NB4 (cell line): ENCODE results near the gene LIME1.

Experiments
- DNase-seq: peaks from one replicate; pipeline ENCODE4 v3.0.0; 2010; ENCODE audit warnings: low read depth
- H3K4me3 ChIP-seq: one replicate; pipeline ENCODE4 v1.5.1; 2011; ENCODE audit warnings: mild to moderate bottlenecking, low read depth, low read length, moderate library complexity
- CTCF ChIP-seq: IDR thresholded peaks from one replicate; pipeline ENCODE4 v1.5.1; 2012; ENCODE audit warnings: low read depth, low read length
- MAX ChIP-seq: IDR thresholded peaks from 2 replicates; pipeline ENCODE4 v1.6.1; 2011; ENCODE audit warnings: low read depth, low read length
- MYC ChIP-seq: IDR thresholded peaks from 2 replicates; pipeline ENCODE4 v1.6.1; 2011; ENCODE audit warnings: low read depth, low read length
- POLR2A ChIP-seq: IDR thresholded peaks from 2 replicates; pipeline ENCODE4 v1.6.1; 2011; ENCODE audit warnings: mild to moderate bottlenecking; ENCODE audit not compliant: insufficient read length; ENCODE audit errors: extremely low read depth

LIME1 gene

GRCh38 chr20:63758152-63758551, 21.7 kb downstream of the LIME1 start:
- DNase-seq = no peak
- H3K4me3 ChIP-seq = no peak overlapping the region
- TF ChIP-seq POLR2A (no peak), CTCF (no peak), MAX (no peak), MYC (no peak)

- no peak overlapping the region for H3K4me3 ChIP-seq
- no peak for DNase-seq
- TF ChIP-seq MYC (no peak), MAX (no peak), POLR2A (no peak), CTCF (no peak)
Measured at GRCh38 chr20:63759377-63759901, 23.0 kb downstream of the LIME1 start.

- TF ChIP-seq CTCF (no peak), MAX (no peak), MYC (no peak), POLR2A (no peak)
- H3K4me3 ChIP-seq = no peak overlapping the region
- DNase-seq = no peak
Measured at GRCh38 chr20:63765082-63765873, 28.8 kb downstream of the LIME1 start.

- no peak for DNase-seq
- H3K4me3 ChIP-seq = no peak overlapping the region
- TF ChIP-seq CTCF = no peak
Measured at GRCh38 chr20:63765902-63766301, 29.4 kb downstream of the LIME1 start.

GRCh38 chr20:63766695-63767426, 30.4 kb downstream of the LIME1 start:
- no peak for TF ChIP-seq CTCF
- no peak for TF ChIP-seq MAX
- TF ChIP-seq POLR2A = no peak
- TF ChIP-seq MYC = no peak
- no peak for DNase-seq
- no peak overlapping the region for H3K4me3 ChIP-seq
